GM12878 (cell line): ENCODE measurements around the gene SPAG9. TPM values are rescaled to one million over a fixed set of nuclear protein-coding genes. Genes with fewer than 3 reads are reported as not detected.

Source experiments
- BMI1 ChIP-seq: fragments of 450-650 bp; IDR thresholded peaks from 2 replicates; pipeline ENCODE4 v1.6.1; 2016; ENCODE audit warnings: mild to moderate bottlenecking, moderate library complexity, borderline replicate concordance
- BRCA1 ChIP-seq: IDR thresholded peaks from 2 replicates; pipeline ENCODE4 v1.6.1; 2011; ENCODE audit warnings: low read depth, low read length, improper control_type of control experiment
- CHD2 ChIP-seq: IDR thresholded peaks from 2 replicates; pipeline ENCODE4 v1.6.1; 2011; ENCODE audit warnings: low read depth, low read length, improper control_type of control experiment, borderline replicate concordance
- EED ChIP-seq: sonication (generic); IDR thresholded peaks from 2 replicates; pipeline ENCODE4 v1.6.1; 2016; ENCODE audit warnings: antibody characterized with exemption, low read depth
- ELK1 ChIP-seq: IDR thresholded peaks from 2 replicates; pipeline ENCODE4 v1.6.1; 2012; ENCODE audit warnings: low read depth, low read length, improper control_type of control experiment
- FOS ChIP-seq: IDR thresholded peaks from 3 replicates; pipeline ENCODE4 v1.6.1; 2011; ENCODE audit warnings: borderline replicate concordance; ENCODE audit not compliant: insufficient read length; ENCODE audit errors: extremely low read depth
- FOXM1 ChIP-seq: IDR thresholded peaks from 2 replicates; pipeline ENCODE4 v1.6.1; 2012; ENCODE audit warnings: low read depth, mild to moderate bottlenecking, inconsistent platforms, low read length, moderate library complexity
- MAX ChIP-seq: IDR thresholded peaks from 2 replicates; pipeline ENCODE4 v1.6.1; 2012; ENCODE audit warnings: low read depth, low read length, improper control_type of control experiment
- MLLT1 ChIP-seq: fragments of 450-650 bp; IDR thresholded peaks from 2 replicates; pipeline ENCODE4 v1.6.1; 2016; ENCODE audit warnings: mild to moderate bottlenecking
- PBX3 ChIP-seq: IDR thresholded peaks from 2 replicates; pipeline ENCODE4 v1.6.1; 2011; ENCODE audit warnings: mild to moderate bottlenecking, low read depth, low read length, moderate library complexity; ENCODE audit not compliant: insufficient replicate concordance
- PKNOX1 ChIP-seq: fragments of 450-650 bp; IDR thresholded peaks from 2 replicates; pipeline ENCODE4 v1.6.1; 2016; ENCODE audit warnings: mild to moderate bottlenecking
- RELA ChIP-seq: fragments of 450-650 bp; IDR thresholded peaks from 2 replicates; pipeline ENCODE4 v1.8.0; 2014; ENCODE audit warnings: borderline replicate concordance; ENCODE audit not compliant: partially characterized antibody
- REST ChIP-seq: IDR thresholded peaks from 2 replicates; pipeline ENCODE4 v1.6.1; 2012; ENCODE audit warnings: mild to moderate bottlenecking, low read depth, low read length
- TAF1 ChIP-seq: IDR thresholded peaks from 2 replicates; pipeline ENCODE4 v1.6.1; 2011; ENCODE audit warnings: mild to moderate bottlenecking, low read depth, low read length, borderline replicate concordance
- TCF7 ChIP-seq: IDR thresholded peaks from 2 replicates; pipeline ENCODE4 v1.6.1; 2014; ENCODE audit warnings: antibody characterized with exemption, borderline replicate concordance
- USF2 ChIP-seq: IDR thresholded peaks from 2 replicates; pipeline ENCODE4 v1.6.1; 2011; ENCODE audit warnings: low read depth, low read length, improper control_type of control experiment, borderline replicate concordance
- YBX1 ChIP-seq: fragments of 450-650 bp; IDR thresholded peaks from 2 replicates; pipeline ENCODE4 v1.6.1; 2016; ENCODE audit warnings: antibody characterized with exemption
- YY1 ChIP-seq: IDR thresholded peaks from 2 replicates; pipeline ENCODE4 v1.6.1; 2011; ENCODE audit warnings: low read depth, mild to moderate bottlenecking, low read length
- ZNF274 ChIP-seq: IDR thresholded peaks from one replicate; pipeline ENCODE4 v1.8.0; 2011; ENCODE audit not compliant: insufficient read length, insufficient read depth
- polyA plus RNA-seq, 11 experiments: library from polyadenylated mRNA; depleted of rRNA in 4 of 11; unstranded in 6 of 11; stranded (reverse) in 5 of 11; fragments of >200 nt; fragmentation: Nextera tagmentation in 4 of 11; fragmentation: Illumina TruSeq in 1 of 11; extraction: Ambion mirVana in 4 of 11; extraction: Trizol in 1 of 11; gene quantifications; 1 replicate in 1 of 11; 2 replicates in 10 of 11; pipeline versions ENCODE4 v1.2.1 to v1.2.3, GENCODE V29; 2011 to 2016; ENCODE audit warnings: inconsistent platforms in 2 of 11, missing spikeins in 2 of 11, low read depth in 1 of 11
- total RNA-seq, 4 experiments: library from RNA; depleted of rRNA in 3 of 4; stranded (reverse); fragments of >200 nt in 3 of 4; fragmentation: Illumina TruSeq in 1 of 4; extraction: Trizol in 1 of 4; gene quantifications; 2 replicates each; pipeline versions ENCODE4 v1.2.1 to v1.2.3, GENCODE V29; 2013 to 2021

SPAG9 gene
- total and polyA plus RNA-seq, 10 of the 15 experiments (the other 5 are each of a cell fraction or from before 2014, with no cell fraction given), result 6.6 to 42.0 (median 24.9) TPM

GRCh38 chr17:51153210-51154072 lies 32.8 kb upstream of the SPAG9 start, which contains the start of gene NME1 (continued):
- TF ChIP-seq MLLT1 (peak; percentile 83), USF2 (peak; percentile 75), BMI1 (peak; percentile 39; the same call in 1 of the 2 replicates), FOS (no peak), ELK1 (peak; percentile 93), ZNF274 (no peak), TCF7 (peak; percentile 89), CHD2 (peak; percentile 89), BRCA1 (no peak), REST (no peak), FOXM1 (peak; percentile 84), PBX3 (peak; percentile 45), TAF1 (peak; percentile 96), YY1 (peak; percentile 94), RELA (peak; percentile 92), YBX1 (no peak), PKNOX1 (peak; percentile 82), MAX (peak; percentile 99), EED (peak; percentile 42; the same call in 1 of the 2 replicates)
